Cerebellar nuclear complex (tissue), 1 donor: ENCODE data around the gene GTF2IRD1.
"Not testable (repeated sequence)": the region's sequence is repeated elsewhere in the genome, so short reads cannot be mapped to it uniquely, and the experiment has no call there.

ENCODE experiments used
- DNase-seq, 2 experiments: peaks; one replicate each; lab custom pipeline; 2025; lab: John Stamatoyannopoulos, UW

Gene GTF2IRD1

GRCh38 chr7:74470504-74470903 is 16.8 kb downstream of the GTF2IRD1 start:
- no peak for DNase-seq

DNA sequence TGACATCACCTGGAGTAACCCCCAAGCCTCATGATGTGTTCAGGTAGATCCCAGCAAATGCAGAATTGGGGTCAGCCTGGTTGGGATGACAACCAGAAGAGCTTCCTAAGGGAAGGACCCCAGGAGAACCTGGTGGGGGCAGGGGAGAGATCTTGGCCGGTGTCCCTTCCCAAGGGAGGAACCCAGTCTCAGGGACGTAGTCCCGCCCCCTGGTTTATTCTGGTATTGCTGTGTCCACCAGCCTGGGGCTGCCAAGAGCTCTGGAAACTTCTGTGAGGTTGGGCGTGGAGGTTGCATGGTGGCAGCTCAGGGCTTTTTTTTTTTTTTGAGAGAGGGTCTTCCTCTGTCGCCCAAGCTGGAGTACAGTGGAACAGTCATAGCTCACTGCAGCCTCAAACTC is 19.4 kb downstream of the GTF2IRD1 start:
- no peak for DNase-seq

GRCh38 chr7:74474271-74474865 is 20.7 kb downstream of the GTF2IRD1 start:
- DNase-seq: no peak

DNA sequence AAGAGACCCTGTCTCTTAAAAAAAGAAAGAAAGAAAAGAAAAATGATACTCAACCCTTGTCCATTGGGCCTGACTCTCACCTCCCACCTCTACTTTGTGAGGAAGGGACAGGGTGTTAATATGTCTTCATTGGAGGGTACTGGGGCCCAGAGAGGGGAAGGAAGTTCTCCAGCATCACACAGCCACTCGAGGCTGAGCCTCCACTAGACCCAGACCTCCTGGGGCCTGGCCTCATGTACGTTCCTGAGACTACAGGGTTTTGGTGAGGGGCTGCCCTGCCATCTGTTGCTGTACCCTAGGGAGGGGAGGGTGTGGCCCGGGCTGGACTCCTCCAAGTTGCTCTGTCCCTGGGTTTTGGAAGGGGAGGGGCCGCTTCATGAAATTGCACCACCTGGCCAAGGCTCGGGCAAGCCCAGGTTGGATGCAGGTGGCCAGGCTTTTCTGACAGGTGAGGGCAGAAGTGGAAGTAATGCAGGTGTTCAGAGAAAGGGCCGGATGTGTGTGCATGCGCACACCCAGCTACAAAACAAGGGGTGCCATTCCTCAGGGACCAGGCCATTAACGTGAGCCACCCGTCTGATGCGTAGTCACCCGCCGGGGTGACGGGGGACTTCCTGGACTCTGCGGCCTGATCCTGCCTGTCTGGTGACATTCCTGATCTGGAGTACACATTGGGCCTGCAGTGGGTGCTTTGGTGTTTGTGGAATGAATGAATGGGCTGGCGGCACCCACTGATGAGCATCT is 21.7 kb downstream of the GTF2IRD1 start:
- no peak for DNase-seq

DNA sequence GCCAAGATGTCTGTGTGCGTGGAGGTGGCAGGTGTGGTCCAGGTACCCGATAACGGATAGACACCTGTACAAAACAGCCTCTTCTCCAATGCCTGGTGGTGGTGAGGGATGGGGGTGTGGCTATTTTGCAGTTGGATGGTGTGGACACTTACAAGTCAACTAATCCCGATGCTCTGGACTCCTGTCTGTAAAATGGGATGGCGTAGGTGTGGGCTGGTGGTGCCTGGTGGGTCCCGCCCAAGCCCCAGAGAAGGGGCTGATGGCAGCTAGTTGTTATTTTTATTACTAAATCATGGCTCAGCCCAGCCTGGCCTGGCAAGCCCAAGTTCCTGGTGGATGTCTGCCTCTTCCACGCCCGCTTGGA is 22.3 kb downstream of the GTF2IRD1 start:
- DNase-seq: no peak

DNA sequence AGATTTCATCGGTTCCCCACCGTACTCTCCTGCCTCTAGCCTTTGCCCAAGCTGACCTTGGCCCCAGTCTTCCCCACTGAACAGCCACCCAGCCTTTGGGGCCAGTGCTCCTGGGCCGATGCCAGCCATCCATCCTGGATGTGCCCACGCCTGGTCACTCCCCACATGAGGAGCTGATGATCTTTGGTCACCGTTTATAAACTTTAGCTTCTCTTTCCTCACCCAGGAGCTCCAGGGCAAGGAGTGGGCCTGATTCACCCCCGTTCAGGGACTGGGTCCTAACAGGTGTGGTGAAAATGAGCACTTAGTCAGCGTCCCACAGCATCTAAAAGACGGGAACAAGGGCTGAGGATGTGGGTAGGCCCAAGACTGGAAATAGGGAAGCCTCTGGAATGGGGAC is 22.9 kb downstream of the GTF2IRD1 start:
- DNase-seq: no peak

DNA sequence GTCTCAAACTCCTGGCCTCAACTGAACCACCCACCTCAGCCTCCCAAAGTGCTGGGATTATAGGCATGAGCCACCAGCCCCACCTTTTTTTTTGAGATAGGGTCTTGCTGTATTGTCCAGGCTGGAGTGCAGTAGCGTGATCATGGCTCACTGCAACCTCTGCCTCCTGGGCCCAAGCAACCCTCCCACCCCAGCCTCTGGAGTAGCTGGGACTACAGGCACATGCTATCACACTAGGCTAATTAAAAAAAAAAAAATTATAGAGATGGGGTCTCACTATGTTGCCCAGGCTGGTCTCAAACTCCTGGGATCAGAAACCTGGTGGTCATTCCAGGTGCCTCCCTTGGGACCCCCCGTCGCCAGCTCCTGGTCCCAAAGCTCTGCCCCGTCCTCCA is 25.0 kb downstream of the GTF2IRD1 start:
- DNase-seq: no peak

- DNase-seq: no peak
Observed at GRCh38 chr7:74479066-74479781, 25.5 kb downstream of the GTF2IRD1 start.

DNA sequence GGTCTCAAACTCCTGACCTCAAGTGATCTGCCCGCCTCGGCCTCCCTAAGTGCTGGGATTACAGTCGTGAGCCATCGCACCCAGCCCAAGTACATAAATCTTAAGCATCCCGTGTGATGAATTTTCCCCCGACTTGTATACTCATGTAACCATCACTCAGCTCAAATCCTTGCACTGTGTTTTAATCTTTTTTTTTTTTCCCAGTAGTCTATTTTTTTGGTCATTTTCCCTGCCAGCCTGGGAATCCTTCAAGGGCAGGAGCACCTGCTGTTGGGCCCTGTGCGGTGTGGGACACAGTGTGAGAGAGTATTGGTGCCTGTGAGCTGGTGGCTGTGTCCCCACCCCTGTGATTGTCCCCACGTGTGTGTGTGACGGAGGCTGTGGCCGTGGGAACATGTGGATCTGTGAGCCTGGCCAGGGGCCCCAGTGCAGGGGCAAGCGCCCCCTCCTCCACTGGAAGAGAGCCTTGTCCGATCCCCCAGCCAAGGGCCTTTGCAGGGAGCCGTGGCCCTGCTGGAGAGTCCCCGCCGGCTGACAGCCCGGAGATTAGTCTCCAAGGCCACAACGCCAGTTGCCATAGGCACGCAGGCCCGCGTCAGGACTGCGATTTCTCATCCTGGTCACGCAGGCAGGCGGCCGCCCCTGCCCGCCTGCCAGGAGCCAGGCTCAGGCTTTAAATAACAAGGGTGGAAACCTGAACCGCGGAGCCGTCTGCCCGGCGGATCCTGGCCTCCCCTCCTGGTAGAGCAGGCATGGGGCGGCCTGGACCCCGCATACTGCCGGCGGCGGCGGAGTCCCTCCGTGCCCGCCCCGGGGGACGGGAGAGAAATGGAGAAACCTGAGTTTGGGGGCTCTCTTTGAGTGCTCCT is 26.5 kb downstream of the GTF2IRD1 start:
- no peak for DNase-seq

DNA sequence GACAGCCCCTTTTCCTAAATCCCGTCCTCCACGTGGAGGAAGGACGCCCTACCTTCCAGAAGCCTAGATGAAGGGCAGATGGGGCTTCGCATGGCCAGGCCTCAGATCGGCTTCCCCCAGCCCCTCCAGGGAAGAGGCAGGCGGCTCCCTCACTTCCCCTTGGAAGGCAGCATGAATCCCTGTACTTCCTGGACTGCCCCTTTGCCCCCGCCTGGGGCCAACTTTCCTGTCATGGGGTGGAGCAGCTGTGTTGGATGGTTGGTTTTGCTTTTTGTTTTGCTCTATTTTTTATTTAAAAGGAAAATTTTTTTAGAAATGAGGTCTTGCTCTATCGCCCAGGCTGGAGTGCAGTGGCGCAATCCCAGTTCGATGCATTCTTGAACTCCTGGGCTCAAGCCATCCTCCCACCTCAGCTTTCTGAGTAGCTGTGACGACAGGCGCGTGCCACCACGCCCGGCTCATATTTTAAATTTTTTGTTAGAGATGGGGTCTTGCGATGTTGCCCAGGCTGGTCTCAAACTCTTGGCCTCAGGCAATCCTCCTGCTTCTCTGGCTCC is 27.2 kb downstream of the GTF2IRD1 start:
- DNase-seq: no peak

GRCh38 chr7:74481458-74482196 is 27.9 kb downstream of the GTF2IRD1 start:
- no peak for DNase-seq

DNA sequence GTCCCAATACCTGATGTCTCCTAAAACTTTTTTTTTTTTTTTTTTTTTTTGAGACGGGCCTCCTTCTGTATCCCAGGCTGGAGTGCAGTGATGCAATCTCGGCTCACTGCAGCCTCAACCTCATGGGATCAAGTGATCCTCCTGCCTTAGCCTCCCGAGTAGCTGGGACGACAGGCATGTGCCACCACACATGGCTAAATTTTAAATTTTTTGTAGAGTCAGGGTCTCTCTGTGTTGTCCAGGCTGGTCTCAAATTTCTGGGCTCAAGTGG is 28.4 kb downstream of the GTF2IRD1 start:
- no peak for DNase-seq

GRCh38 chr7:74482629-74483401 is 29.1 kb downstream of the GTF2IRD1 start:
- no peak for DNase-seq

GRCh38 chr7:74483402-74484336 is 30.0 kb downstream of the GTF2IRD1 start:
- DNase-seq: no peak

DNA sequence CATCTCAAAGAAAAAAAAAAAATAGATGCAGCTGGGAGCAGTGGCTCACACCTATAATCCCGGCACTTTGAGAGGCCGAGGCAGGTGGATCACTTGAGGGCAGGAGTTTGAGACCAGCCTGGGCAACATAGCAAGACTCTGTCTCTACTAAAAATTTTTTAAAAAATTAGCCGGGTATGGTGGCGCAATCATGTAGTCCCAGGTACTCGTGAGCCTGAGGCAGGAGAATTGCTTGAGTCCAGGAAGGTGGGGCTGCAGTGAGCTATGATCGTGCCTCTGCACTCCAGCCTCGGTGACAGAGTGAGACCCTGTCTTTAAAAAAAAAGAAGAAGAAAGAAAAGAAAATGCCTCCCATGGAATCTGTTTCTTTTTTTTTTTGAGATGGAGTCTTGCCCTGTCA is 31.9 kb downstream of the GTF2IRD1 start:
- no peak for DNase-seq

DNA sequence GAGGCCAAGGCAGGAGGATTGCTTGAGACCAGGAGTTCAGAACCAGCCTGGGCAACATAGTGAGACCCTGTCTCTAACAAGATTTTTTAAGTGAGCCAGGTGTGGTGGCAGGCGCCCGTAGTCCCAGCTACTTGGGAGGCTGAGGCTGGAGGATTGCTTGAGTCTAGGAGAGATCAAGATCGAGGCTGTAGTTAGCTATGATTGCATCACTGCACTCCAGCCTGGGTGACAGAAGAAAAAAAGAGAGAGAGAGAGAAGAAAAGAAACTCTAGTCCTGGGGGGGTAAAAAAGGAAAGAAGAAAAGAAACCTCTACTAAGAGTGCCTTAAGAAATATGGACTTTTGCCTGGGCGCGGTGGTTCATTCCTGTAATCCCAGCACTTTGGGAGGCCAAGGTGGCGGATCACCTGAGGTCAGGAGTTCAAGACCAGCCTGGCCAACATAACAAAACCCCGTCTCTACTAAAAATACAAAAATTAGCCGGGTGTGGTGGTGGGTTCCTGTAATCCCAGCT is 34.9 kb downstream of the GTF2IRD1 start:
- DNase-seq: not testable (repeated sequence)

GRCh38 chr7:74489997-74490945 is 36.6 kb downstream of the GTF2IRD1 start:
- no peak for DNase-seq

- DNase-seq: not testable (repeated sequence)
Observed at GRCh38 chr7:74491490-74491889, 37.8 kb downstream of the GTF2IRD1 start.
